HepG2 (cell line): ENCODE measurements around the gene AGGF1. TPM values are rescaled to one million over a fixed set of nuclear protein-coding genes. Genes with fewer than 3 reads are reported as not detected.

ENCODE experiments used
- ATAC-seq: fragments of 200-7000 bp; cut with Tn5 transposase; 3 replicates; pipeline ENCODE4 v1.9.1; 2020; ENCODE audit warnings: mild to moderate bottlenecking, moderate library complexity
- BruUV-seq: library from RNA; stranded (reverse); fragments of 400-500 nt; replicated peaks from 2 replicates; lab custom pipeline; 2021; lab: Mats Ljungman, UMichigan
- CTCF ChIA-PET: fragments of 300-600 bp; formaldehyde crosslinking; extraction: SDS; loops from one replicate; lab custom pipeline; 2021; ENCODE audit warnings: low total read pairs, inconsistent platforms, low intra/inter-chr PET ratio; lab: Yijun Ruan, JAX
- POLR2A ChIA-PET: fragments of 350-600 bp; sonication (Branson Sonifier 250); formaldehyde crosslinking; loops from one replicate; lab custom pipeline; 2020; ENCODE audit warnings: antibody characterized with exemption, inconsistent platforms; lab: Yijun Ruan, JAX
- DNase-seq: peaks from one replicate; pipeline ENCODE4 v3.0.0-alpha.2; 2015; ENCODE audit warnings: low spot score
- FAIRE-seq: peaks from 3 replicates; lab custom pipeline; 2011; peaks lifted over from hg19 to GRCh38; lab: Jason Lieb, UNC
- H2AFZ ChIP-seq: one replicate; pipeline ENCODE4 v1.6.1; 2011; ENCODE audit warnings: low read length, inconsistent platforms
- H3K27ac ChIP-seq: fragments of 300-600 bp; 3 replicates; pipeline ENCODE4 v1.8.0; 2011; ENCODE audit warnings: mixed run types, mild to moderate bottlenecking, mixed read lengths, low read length, inconsistent platforms; ENCODE audit not compliant: insufficient read depth; ENCODE audit errors: extremely low read length
- H3K27me3 ChIP-seq, 2 experiments: fragments of 200-600 bp in 1 of 2; 2 replicates in 1 of 2; 3 replicates in 1 of 2; pipeline versions ENCODE4 v1.6.0 to v1.8.0; 2011; ENCODE audit warnings: low read length in 2 of 2, mild to moderate bottlenecking in 2 of 2, moderate library complexity in 2 of 2, inconsistent platforms in 1 of 2; ENCODE audit not compliant: insufficient read depth in 2 of 2, control insufficient read depth in 1 of 2
- H3K36me3 ChIP-seq, 2 experiments: fragments of 200-600 bp in 1 of 2; replicated peaks in 1 of 2; 2 replicates in 1 of 2; 3 replicates in 1 of 2; pipeline versions ENCODE4 v1.5.1 to v1.8.0; 2011; ENCODE audit warnings: low read length in 2 of 2, inconsistent platforms in 1 of 2; ENCODE audit not compliant: insufficient read depth in 2 of 2, control insufficient read depth in 1 of 2
- H3K4me1 ChIP-seq: 2 replicates; pipeline ENCODE4 v1.5.1; 2012; ENCODE audit warnings: low read length, inconsistent platforms; ENCODE audit not compliant: insufficient read depth
- H3K4me2 ChIP-seq: 2 replicates; pipeline ENCODE4 v1.6.0; 2011; ENCODE audit warnings: low read depth, low read length, inconsistent platforms
- H3K4me3 ChIP-seq, 3 experiments: fragments of 200-600 bp in 1 of 3; sonication (generic), shearing (Covaris generic) in 1 of 3; replicated peaks in 1 of 3; 2 replicates each; pipeline ENCODE4 v1.5.1; 2011 to 2016; ENCODE audit warnings: low read length in 3 of 3, inconsistent platforms in 2 of 3, low read depth in 2 of 3, mild to moderate bottlenecking in 2 of 3, control low read depth in 1 of 3, mixed read lengths in 1 of 3; ENCODE audit not compliant: insufficient read depth in 1 of 3
- H3K79me2 ChIP-seq: one replicate; pipeline ENCODE4 v1.6.1; 2011; ENCODE audit warnings: low read length, inconsistent platforms; ENCODE audit not compliant: insufficient read depth
- H3K9ac ChIP-seq: 2 replicates; pipeline ENCODE4 v1.6.0; 2011; ENCODE audit warnings: mild to moderate bottlenecking, low read depth, low read length, inconsistent platforms; ENCODE audit not compliant: insufficient read depth
- H3K9me3 ChIP-seq: 2 replicates; pipeline ENCODE4 v1.5.1; 2012; ENCODE audit warnings: mild to moderate bottlenecking, low read length
- H4K20me1 ChIP-seq: 2 replicates; pipeline ENCODE4 v1.6.0; 2011; ENCODE audit warnings: inconsistent platforms, mild to moderate bottlenecking, low read length, moderate library complexity; ENCODE audit not compliant: insufficient read depth
- WGBS: methylation state at CpG from one replicate; pipeline ENCODE4 v1.1.6; 2017; ENCODE audit warnings: low lambda C conversion rate; 5-methylcytosine and 5-hydroxymethylcytosine counted together
- in situ Hi-C: cut with HindIII; loops from 2 replicates; pipeline ENCODE4 v1.10.0; 2017; ENCODE audit warnings: low pct_unique_long_range_greater_than_20kb; ENCODE audit not compliant: extremely low pct_ligation_motif_present
- intact Hi-C: fragments of 100-400 bp; cut with micrococcal nuclease; formaldehyde crosslinking; loops from one replicate; pipeline ENCODE4 v1.10.0; 2022; ENCODE audit not compliant: unreplicated experiment
- polyA plus RNA-seq, 8 experiments: library from polyadenylated mRNA; depleted of rRNA in 3 of 8; stranded (reverse) in 7 of 8; unstranded in 1 of 8; fragments of >200 nt; fragmentation: Illumina TruSeq in 4 of 8; extraction: Trizol in 4 of 8; gene quantifications; 2 replicates each; pipeline versions ENCODE4 v1.2.1 to v1.2.3, GENCODE V29; 2011 to 2016; ENCODE audit warnings: low read depth in 4 of 8, missing spikeins in 1 of 8, mixed read lengths in 1 of 8; ENCODE audit not compliant: insufficient read depth in 1 of 8
- total RNA-seq, 5 experiments: library from RNA; depleted of rRNA; stranded (reverse); fragments of >200 nt; fragmentation: Illumina TruSeq; extraction: Trizol; gene quantifications; 2 replicates each; pipeline ENCODE4 v1.2.3, GENCODE V29; 2016; ENCODE audit warnings: low read depth in 1 of 5
- TF ChIP-seq, protein P1 (sequence below): sonication (generic); formaldehyde crosslinking; IDR thresholded peaks from 2 replicates; pipeline ENCODE4 v1.5.1; 2020; ENCODE audit warnings: mild to moderate bottlenecking, missing genetic modification reagents, borderline replicate concordance
- TF ChIP-seq, protein P2 (sequence below): sonication (generic); formaldehyde crosslinking; IDR thresholded peaks from 2 replicates; pipeline ENCODE4 v1.9.0; 2021; ENCODE audit warnings: missing genetic modification reagents, mild to moderate bottlenecking, borderline replicate concordance
- TF ChIP-seq, protein P3 (sequence below): sonication (generic); formaldehyde crosslinking; IDR thresholded peaks from 2 replicates; pipeline ENCODE4 v1.5.0; 2020; ENCODE audit warnings: missing genetic modification reagents, mild to moderate bottlenecking, borderline replicate concordance

AGGF1 gene
- total and polyA plus RNA-seq, 2 of the 13 experiments (the other 11 are each of a cell fraction or from before 2014, with no cell fraction given): 12.9 to 15.5 TPM

DNA sequence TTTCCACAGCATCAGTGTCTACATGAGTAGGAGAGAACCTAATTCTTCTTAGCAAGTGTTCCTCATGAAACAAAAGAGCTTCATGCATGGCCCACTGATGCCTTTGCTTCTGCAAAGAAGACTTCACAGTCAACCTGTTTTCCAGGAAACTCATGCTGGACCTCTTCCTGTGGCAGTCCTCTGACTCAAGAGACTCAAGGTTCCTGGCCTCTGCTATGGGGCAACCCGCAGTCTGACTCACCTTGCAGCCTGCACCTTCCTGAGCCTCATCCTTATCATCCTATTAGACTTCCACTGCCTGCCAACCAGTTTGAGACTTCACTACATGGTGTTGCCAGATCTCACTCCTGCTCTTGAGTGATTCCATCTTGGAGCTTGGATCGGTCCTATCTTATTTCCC is 17.6 kb upstream of the AGGF1 start:
- TF ChIP-seq, protein P1, sequence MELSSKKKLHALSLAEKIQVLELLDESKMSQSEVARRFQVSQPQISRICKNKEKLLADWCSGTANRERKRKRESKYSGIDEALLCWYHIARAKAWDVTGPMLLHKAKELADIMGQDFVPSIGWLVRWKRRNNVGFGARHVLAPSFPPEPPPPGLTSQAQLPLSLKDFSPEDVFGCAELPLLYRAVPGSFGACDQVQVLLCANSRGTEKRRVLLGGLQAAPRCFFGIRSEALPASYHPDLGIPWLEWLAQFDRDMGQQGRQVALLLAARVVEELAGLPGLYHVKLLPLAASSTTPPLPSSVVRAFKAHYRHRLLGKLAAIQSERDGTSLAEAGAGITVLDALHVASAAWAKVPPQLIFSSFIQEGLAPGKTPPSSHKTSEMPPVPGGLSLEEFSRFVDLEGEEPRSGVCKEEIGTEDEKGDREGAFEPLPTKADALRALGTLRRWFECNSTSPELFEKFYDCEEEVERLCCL (CRISPR knock-in tag): no peak
- TF ChIP-seq, protein P2, sequence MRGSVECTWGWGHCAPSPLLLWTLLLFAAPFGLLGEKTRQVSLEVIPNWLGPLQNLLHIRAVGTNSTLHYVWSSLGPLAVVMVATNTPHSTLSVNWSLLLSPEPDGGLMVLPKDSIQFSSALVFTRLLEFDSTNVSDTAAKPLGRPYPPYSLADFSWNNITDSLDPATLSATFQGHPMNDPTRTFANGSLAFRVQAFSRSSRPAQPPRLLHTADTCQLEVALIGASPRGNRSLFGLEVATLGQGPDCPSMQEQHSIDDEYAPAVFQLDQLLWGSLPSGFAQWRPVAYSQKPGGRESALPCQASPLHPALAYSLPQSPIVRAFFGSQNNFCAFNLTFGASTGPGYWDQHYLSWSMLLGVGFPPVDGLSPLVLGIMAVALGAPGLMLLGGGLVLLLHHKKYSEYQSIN (CRISPR knock-in tag): no peak
- TF ChIP-seq, protein P3, sequence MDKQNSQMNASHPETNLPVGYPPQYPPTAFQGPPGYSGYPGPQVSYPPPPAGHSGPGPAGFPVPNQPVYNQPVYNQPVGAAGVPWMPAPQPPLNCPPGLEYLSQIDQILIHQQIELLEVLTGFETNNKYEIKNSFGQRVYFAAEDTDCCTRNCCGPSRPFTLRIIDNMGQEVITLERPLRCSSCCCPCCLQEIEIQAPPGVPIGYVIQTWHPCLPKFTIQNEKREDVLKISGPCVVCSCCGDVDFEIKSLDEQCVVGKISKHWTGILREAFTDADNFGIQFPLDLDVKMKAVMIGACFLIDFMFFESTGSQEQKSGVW (CRISPR knock-in tag): no peak
- TF ChIP-seq, all 625 proteins: peak for 0
- Histone ChIP-seq H4K20me1 (no peaks in the 10 kb centered on the region), H3K4me1 (no peaks in the 10 kb centered on the region), H3K27me3 (no peaks in the 10 kb centered on the region; a peak in 1 of 5 replicates), H3K36me3 (no peaks in the 10 kb centered on the region), H3K27ac (no peak overlapping the region), H3K4me3 (no peak overlapping the region), H3K79me2 (no peaks in the 10 kb centered on the region), H3K4me2 (no peak overlapping the region), H3K9ac (no peak overlapping the region), H2AFZ (no peak overlapping the region), H3K9me3 (no peaks in the 10 kb centered on the region)
- no peak for DNase-seq
- in situ Hi-C loops: no loop called here
- no peak for ATAC-seq
- intact Hi-C loops: no loop called here
- BruUV-seq: no TSS peak
- FAIRE-seq: no peak
- POLR2A ChIA-PET: no interaction called here
- WGBS: 17% methylated on average over 2 of the region's 2 CpGs
- CTCF ChIA-PET: no interaction called here
